Spleen (tissue), 11 donors: ENCODE measurements around the gene STK36. TPM values are rescaled to one million over a fixed set of nuclear protein-coding genes. Genes with fewer than 3 reads are reported as not detected.
A peak's percentile ranks its signal among the peaks of the same experiment; 100 is the strongest.

Experiments used
- DNase-seq: peaks from one replicate; pipeline ENCODE4 v3.0.0-alpha.2; 2020
- H3K27ac ChIP-seq, 8 donors: fragments of 200-600 bp; sonication (generic) in 7 of 8; 1 replicate in 4 of 8; 2 replicates in 4 of 8; pipeline versions ENCODE4 v1.5.0 to v1.8.0; 2016 to 2021; ENCODE audit warnings: inconsistent platforms in 4 of 8, mild to moderate bottlenecking in 4 of 8, moderate library complexity in 1 of 8
- H3K27me3 ChIP-seq, 7 donors: fragments of 200-600 bp; sonication (generic) in 6 of 7; replicated peaks in 1 of 7; 1 replicate in 4 of 7; 2 replicates in 3 of 7; pipeline versions ENCODE4 v1.5.0 to v1.8.0; 2016 to 2021; ENCODE audit warnings: inconsistent platforms in 3 of 7, mild to moderate bottlenecking in 1 of 7
- H3K36me3 ChIP-seq, 6 donors: fragments of 200-600 bp; sonication (generic) in 5 of 6; 1 replicate in 4 of 6; 2 replicates in 2 of 6; pipeline versions ENCODE4 v1.5.0 to v1.8.0; 2016 to 2021; ENCODE audit warnings: inconsistent platforms in 2 of 6
- H3K4me1 ChIP-seq, 6 donors: fragments of 200-600 bp; sonication (generic) in 5 of 6; 1 replicate in 3 of 6; 2 replicates in 3 of 6; pipeline versions ENCODE4 v1.5.0 to v1.8.0; 2016 to 2021; ENCODE audit warnings: inconsistent platforms in 3 of 6
- H3K4me3 ChIP-seq, 8 donors: fragments of 200-600 bp; sonication (generic) in 7 of 8; 1 replicate in 4 of 8; 2 replicates in 4 of 8; pipeline versions ENCODE4 v1.5.0 to v1.8.0; 2016 to 2021; ENCODE audit warnings: inconsistent platforms in 4 of 8, mild to moderate bottlenecking in 4 of 8, moderate library complexity in 2 of 8
- H3K9me3 ChIP-seq, 8 donors: fragments of 200-600 bp; sonication (generic) in 7 of 8; 1 replicate in 4 of 8; 2 replicates in 4 of 8; pipeline versions ENCODE4 v1.5.0 to v1.8.0; 2016 to 2021; ENCODE audit warnings: inconsistent platforms in 4 of 8
- POLR2A ChIP-seq, 3 donors: fragments of 450-650 bp; IDR thresholded peaks; one replicate each; pipeline ENCODE4 v1.5.1; 2017; ENCODE audit warnings: antibody characterized with exemption in 3 of 3, mild to moderate bottlenecking in 1 of 3
- POLR2AphosphoS5 ChIP-seq, 3 donors: sonication (generic); formaldehyde crosslinking; IDR thresholded peaks; one replicate each; pipeline ENCODE4 v1.5.1; 2017; ENCODE audit warnings: antibody characterized with exemption in 3 of 3
- WGBS, 5 donors: extraction: QIAGEN DNeasy Blood & Tissue Kit in 3 of 5; methylation state at CpG; one replicate each; pipeline versions ENCODE4 v1.1.5 to v1.1.7; 2013 to 2018; 5-methylcytosine and 5-hydroxymethylcytosine counted together
- intact Hi-C: fragments of 100-400 bp; cut with DNase I; formaldehyde crosslinking; loops from one replicate; pipeline ENCODE4 v1.15.0; 2023; ENCODE audit warnings: low total_unique reads
- polyA plus RNA-seq, 3 donors: library from polyadenylated mRNA; stranded (reverse); fragments of 200-250 nt; gene quantifications; one replicate each; pipeline ENCODE4 v1.2.1, GENCODE V29; 2013
- total RNA-seq, 7 donors: library from RNA; depleted of rRNA in 3 of 7; stranded (reverse); fragments of >200 nt in 3 of 7; fragmentation: NEBNext Ultra II Directional in 4 of 7; extraction: Animal tissue kit (Norgen Biotek cat#: 25700) in 4 of 7; gene quantifications; one replicate each; pipeline versions ENCODE4 v1.1.0 to v1.2.1, GENCODE V29; 2016 to 2021
- TF ChIP-seq, protein P1 (sequence below), 11 experiments: fragments of 200-600 bp in 7 of 11; fragments of 450-650 bp in 4 of 11; sonication (generic) in 4 of 11; IDR thresholded peaks in 8 of 11; conservative IDR thresholded peaks in 3 of 11; 1 replicate in 7 of 11; 2 replicates in 4 of 11; pipeline versions ENCODE4 v1.4.0 to v1.8.0; 2016 to 2021; ENCODE audit warnings: antibody characterized with exemption in 11 of 11, inconsistent platforms in 4 of 11, mild to moderate bottlenecking in 1 of 11
- donor health status: healthy with polysubstance abuse.
- donor health status: DM: no; HTN: no; CAD: no; lungs with moderate emphysema.
- donor health status: DM: no; HTN: no; CAD: no.
- donor health status: Bipolar disorder and iron deficiency.
- donor health status: healthy.
- donor health status: DM: no; HTN: no; CAD: no.
- donor health status: DM: yes; HTN: yes; CAD: no.

The STK36 gene
- total and polyA plus RNA-seq, 10 donors: 10.7 to 46.8 (median 22.9) TPM

DNA sequence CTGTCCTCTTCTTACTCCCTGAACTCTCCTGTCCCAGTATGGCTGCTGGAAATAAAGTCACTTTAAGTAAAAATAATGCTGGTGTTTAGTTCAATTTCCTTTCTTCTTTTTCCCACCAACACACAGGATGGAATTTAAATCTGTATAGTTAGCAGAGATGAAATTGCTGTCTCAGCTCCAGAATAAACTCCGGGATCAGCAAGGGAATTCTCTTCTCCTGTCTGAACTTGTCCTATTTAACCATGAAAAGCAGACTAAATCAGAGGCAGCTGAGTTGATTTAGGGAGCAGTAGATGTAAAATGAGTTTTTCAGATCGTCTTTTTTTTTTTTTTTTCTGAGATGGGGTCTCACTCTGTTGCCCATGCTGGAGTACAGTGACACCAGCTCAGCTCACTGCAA, 64.6 kb downstream of the STK36 start:
- no peak for DNase-seq
- Histone ChIP-seq H3K9me3 (no peaks in the 10 kb centered on the region), H3K27ac (no peak overlapping the region), H3K4me3 (no peak overlapping the region), H3K4me1 (peaks cover 0 to 34% (median 22%) of the 10 kb centered on the region in 6 donors), H3K36me3 (peaks cover 0 to 57% (median 32%) of the 10 kb centered on the region in 6 donors), H3K27me3 (no peaks in the 10 kb centered on the region)
- 82 to 92% (median 91%) methylated on average over 2 of the region's 2 CpGs for WGBS, 5 donors
- TF ChIP-seq, protein P1, sequence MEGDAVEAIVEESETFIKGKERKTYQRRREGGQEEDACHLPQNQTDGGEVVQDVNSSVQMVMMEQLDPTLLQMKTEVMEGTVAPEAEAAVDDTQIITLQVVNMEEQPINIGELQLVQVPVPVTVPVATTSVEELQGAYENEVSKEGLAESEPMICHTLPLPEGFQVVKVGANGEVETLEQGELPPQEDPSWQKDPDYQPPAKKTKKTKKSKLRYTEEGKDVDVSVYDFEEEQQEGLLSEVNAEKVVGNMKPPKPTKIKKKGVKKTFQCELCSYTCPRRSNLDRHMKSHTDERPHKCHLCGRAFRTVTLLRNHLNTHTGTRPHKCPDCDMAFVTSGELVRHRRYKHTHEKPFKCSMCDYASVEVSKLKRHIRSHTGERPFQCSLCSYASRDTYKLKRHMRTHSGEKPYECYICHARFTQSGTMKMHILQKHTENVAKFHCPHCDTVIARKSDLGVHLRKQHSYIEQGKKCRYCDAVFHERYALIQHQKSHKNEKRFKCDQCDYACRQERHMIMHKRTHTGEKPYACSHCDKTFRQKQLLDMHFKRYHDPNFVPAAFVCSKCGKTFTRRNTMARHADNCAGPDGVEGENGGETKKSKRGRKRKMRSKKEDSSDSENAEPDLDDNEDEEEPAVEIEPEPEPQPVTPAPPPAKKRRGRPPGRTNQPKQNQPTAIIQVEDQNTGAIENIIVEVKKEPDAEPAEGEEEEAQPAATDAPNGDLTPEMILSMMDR (IDR thresholded peaks at IDR 0.05 in 8 of 11, conservative IDR thresholded peaks at IDR 0.05 in 3 of 11): no peak
- TF ChIP-seq POLR2A (IDR thresholded peaks at IDR 0.05): no peak
- TF ChIP-seq POLR2AphosphoS5 (IDR thresholded peaks at IDR 0.05): no peak
- intact Hi-C loops: no loop called here

DNA sequence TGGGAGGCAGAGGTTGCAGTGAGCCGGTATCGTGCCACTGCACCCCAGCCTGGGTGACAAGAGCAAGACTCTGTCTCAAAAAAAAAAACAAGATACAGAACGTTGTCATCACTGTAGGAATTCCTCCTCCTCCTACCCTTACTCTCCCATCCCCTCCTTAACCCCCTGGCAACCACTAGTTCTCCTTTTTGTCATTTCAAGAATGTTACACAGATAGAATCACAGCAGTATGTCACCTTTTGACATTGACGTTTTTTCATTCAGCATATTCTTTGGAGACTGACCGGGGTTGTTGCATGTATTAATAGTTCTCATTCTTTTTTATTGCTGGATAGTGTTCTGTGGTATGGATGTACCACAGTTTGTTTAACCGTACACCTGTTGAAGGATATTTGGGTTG, 71.2 kb downstream of the STK36 start:
- WGBS, 5 donors: 61 to 78% (median 71%) methylated on average over 6 of the region's 6 CpGs
- H3K9me3 ChIP-seq: no peaks in the 10 kb centered on the region
- H3K4me3 ChIP-seq: no peak overlapping the region
- peaks cover 0 to 36% (median 0%) of the 10 kb centered on the region in 6 donors for H3K4me1 ChIP-seq
- H3K27me3 ChIP-seq: no peaks in the 10 kb centered on the region
- DNase-seq: no peak
- H3K36me3 ChIP-seq: peaks cover 0 to 95% (median 57%) of the 10 kb centered on the region in 6 donors
- TF ChIP-seq POLR2AphosphoS5 (IDR thresholded peaks at IDR 0.05): no peak
- TF ChIP-seq, protein P1 (IDR thresholded peaks at IDR 0.05 in 8 of 11, conservative IDR thresholded peaks at IDR 0.05 in 3 of 11): no peak
- TF ChIP-seq POLR2A (IDR thresholded peaks at IDR 0.05): no peak
- peak overlapping the region in 2 of 8 donors; percentile 36 to 88 for H3K27ac ChIP-seq
- intact Hi-C loops: no loop called here

DNA sequence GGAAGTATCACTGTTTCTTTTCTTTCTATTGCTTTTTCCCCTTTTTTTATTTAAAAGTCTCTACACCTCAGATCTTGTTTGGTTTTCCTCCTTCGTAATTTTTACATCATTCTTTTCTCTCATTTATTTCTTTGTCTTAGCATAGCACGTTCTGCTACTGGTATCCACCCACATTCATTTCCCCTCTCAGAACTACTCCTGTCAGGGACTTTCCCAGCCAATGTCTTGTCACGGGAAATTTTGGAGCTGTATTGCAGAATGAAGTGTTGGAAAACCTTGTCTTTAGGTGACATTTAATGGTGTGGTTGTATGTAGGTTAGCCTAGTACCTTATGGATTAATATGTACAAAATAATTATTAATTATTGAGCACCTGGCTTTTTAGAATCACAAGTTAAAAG, 72.7 kb downstream of the STK36 start:
- H3K4me3 ChIP-seq: peak overlapping the region in 1 of 8 donors; percentile 25
- peak overlapping the region in 6 of 8 donors; percentile 32 to 88 (median 70) for H3K27ac ChIP-seq
- H3K27me3 ChIP-seq: no peaks in the 10 kb centered on the region
- no peaks in the 10 kb centered on the region for H3K9me3 ChIP-seq
- no peak for TF ChIP-seq POLR2A (IDR thresholded peaks at IDR 0.05)
- TF ChIP-seq POLR2AphosphoS5 (IDR thresholded peaks at IDR 0.05): no peak
- TF ChIP-seq, protein P1 (IDR thresholded peaks at IDR 0.05 in 8 of 11, conservative IDR thresholded peaks at IDR 0.05 in 3 of 11): no peak
- WGBS, 5 donors: 30 to 58% (median 35%) methylated on average over 3 of the region's 3 CpGs
- H3K4me1 ChIP-seq: peaks cover 0 to 36% (median 0%) of the 10 kb centered on the region in 6 donors
- DNase-seq: no peak
- H3K36me3 ChIP-seq: peaks cover 0 to 95% (median 57%) of the 10 kb centered on the region in 6 donors
- intact Hi-C loops: no loop called here

DNA sequence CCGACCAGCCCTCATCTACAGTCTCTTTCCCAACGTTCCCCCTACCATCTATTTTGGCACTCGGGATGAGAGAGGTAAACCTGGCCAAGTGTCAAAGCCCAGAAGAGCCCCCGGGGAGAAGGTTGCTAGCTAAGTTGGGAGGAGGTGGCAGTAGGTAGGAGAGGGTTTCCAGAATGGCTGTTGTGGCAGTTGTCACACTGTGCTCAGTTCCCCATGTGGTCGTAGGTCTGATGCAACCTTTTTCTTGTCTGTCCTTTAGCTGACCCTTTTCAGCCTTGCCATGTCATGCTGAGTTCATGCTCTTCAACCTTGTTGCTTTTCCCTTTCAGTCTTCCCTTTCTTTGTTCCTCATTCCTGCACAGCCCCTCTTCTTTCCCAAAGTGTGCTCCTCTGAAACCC, 73.3 kb downstream of the STK36 start:
- Histone ChIP-seq H3K4me3 (peak overlapping the region in 1 of 8 donors; percentile 25), H3K9me3 (no peaks in the 10 kb centered on the region), H3K27ac (peak overlapping the region in 6 of 8 donors; percentile 32 to 88 (median 70)), H3K4me1 (peaks cover 0 to 36% (median 0%) of the 10 kb centered on the region in 6 donors), H3K36me3 (peaks cover 0 to 95% (median 59%) of the 10 kb centered on the region in 6 donors), H3K27me3 (no peaks in the 10 kb centered on the region)
- no peak for DNase-seq
- intact Hi-C loops: no loop called here
- peak in 1 of 3 donors; percentile 80 for TF ChIP-seq POLR2AphosphoS5 (IDR thresholded peaks at IDR 0.05)
- TF ChIP-seq, protein P1 (IDR thresholded peaks at IDR 0.05 in 8 of 11, conservative IDR thresholded peaks at IDR 0.05 in 3 of 11): no peak
- 58 to 89% (median 71%) methylated on average over 5 of the region's 5 CpGs for WGBS, 5 donors
